SK-N-SH treated with all-trans-retinoic acid at 6 μM for 48 hours (cell line): ENCODE data around the gene TTL.
"Not testable (repeated sequence)": the region's sequence is repeated elsewhere in the genome, so short reads cannot be mapped to it uniquely, and the experiment has no call there.

Experiments
- CSDC2 ChIP-seq: fragments of 250-450 bp; sonication (Bioruptor Pico); IDR thresholded peaks from 2 replicates; pipeline ENCODE4 v1.5.0; 2020; ENCODE audit warnings: mild to moderate bottlenecking, moderate library complexity
- GLIS3 ChIP-seq: fragments of 250-450 bp; sonication (Bioruptor Pico); IDR thresholded peaks from 2 replicates; pipeline ENCODE4 v1.5.0; 2020; ENCODE audit warnings: mild to moderate bottlenecking, moderate library complexity
- OSR1 ChIP-seq: fragments of 250-450 bp; sonication (Bioruptor Pico); IDR thresholded peaks from 2 replicates; pipeline ENCODE4 v1.8.0; 2022; ENCODE audit warnings: moderate library complexity, mild to moderate bottlenecking, inconsistent platforms
- PATZ1 ChIP-seq: fragments of 250-450 bp; sonication (Bioruptor Pico); IDR thresholded peaks from 2 replicates; pipeline ENCODE4 v1.8.0; 2020; ENCODE audit warnings: mild to moderate bottlenecking, moderate library complexity, borderline replicate concordance
- RARB ChIP-seq: fragments of 250-450 bp; sonication (Bioruptor Pico); IDR thresholded peaks from 2 replicates; pipeline ENCODE4 v1.8.0; 2021; ENCODE audit warnings: mild to moderate bottlenecking, moderate library complexity
- TOX ChIP-seq: fragments of 250-450 bp; sonication (Bioruptor Pico); IDR thresholded peaks from 2 replicates; pipeline ENCODE4 v1.8.0; 2021; ENCODE audit warnings: mild to moderate bottlenecking, moderate library complexity, borderline replicate concordance
- ZC3H10 ChIP-seq: fragments of 250-450 bp; sonication (Bioruptor Pico); IDR thresholded peaks from 2 replicates; pipeline ENCODE4 v1.5.1; 2021; ENCODE audit warnings: mild to moderate bottlenecking, moderate library complexity

- TF ChIP-seq GLIS3 (CRISPR knock-in tag); ZC3H10 (CRISPR knock-in tag); OSR1; TOX (CRISPR knock-in tag); CSDC2 (CRISPR knock-in tag); RARB (CRISPR knock-in tag); PATZ1 (CRISPR knock-in tag): not testable (repeated sequence)
Measured at GRCh38 chr2:112444256-112444655, 37.7 kb upstream of the TTL start.
